Upper lobe of left lung (tissue), 4 donors: ENCODE results near the gene LTBP2.

ENCODE experiments used
- EP300 ChIP-seq, 4 donors: sonication (generic); formaldehyde crosslinking; IDR thresholded peaks; one replicate each; pipeline ENCODE4 v1.5.1; 2017; ENCODE audit warnings: antibody characterized with exemption in 4 of 4, control low read depth in 2 of 4
- POLR2A ChIP-seq, 4 donors: fragments of 450-650 bp; IDR thresholded peaks; one replicate each; pipeline ENCODE4 v1.5.1; 2016 to 2017; ENCODE audit warnings: antibody characterized with exemption in 4 of 4, mild to moderate bottlenecking in 2 of 4
- POLR2AphosphoS5 ChIP-seq, 2 donors: sonication (generic); formaldehyde crosslinking; IDR thresholded peaks; one replicate each; pipeline ENCODE4 v1.5.1; 2017; ENCODE audit warnings: antibody characterized with exemption in 2 of 2
- TF ChIP-seq, protein P1 (sequence below), 6 experiments: fragments of 450-650 bp in 4 of 6; fragments of 200-600 bp in 2 of 6; sonication (generic) in 2 of 6; IDR thresholded peaks; one replicate each; pipeline ENCODE4 v1.5.1; 2016 to 2019; ENCODE audit warnings: antibody characterized with exemption in 6 of 6

DNA sequence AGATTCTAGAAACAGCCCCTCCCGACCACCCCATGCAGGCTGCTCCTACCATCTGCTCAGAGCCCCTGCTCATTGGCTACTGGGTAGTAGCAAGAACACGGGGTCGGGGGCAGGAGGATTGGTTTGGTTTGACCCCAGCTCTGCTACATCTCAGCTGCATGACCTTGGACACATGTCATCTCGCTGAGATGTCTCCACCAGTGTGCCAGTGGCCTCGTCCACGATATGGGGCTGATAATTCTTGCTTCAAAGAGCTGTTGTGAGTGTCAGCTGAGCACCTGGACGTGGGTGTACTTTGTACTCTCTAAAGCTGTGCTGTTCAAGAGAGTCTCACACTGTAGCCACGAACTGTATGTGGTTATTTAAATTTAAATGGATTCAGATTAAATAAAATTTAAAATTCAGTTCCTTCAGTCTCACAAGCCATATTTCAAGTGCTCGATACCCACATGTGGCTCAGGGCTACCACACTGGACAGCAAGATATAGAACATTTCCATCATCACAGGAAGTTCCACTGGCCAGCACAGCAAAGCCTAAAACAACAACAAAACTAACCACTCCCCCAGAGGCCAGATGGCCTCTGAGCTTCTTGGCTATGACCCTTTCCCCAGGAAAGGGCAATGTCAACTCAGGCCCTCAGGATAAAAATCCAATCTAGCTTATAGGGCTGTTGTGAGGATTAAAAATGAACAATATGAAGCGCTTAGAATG, 18.6 kb downstream of the LTBP2 start:
- TF ChIP-seq, protein P1, sequence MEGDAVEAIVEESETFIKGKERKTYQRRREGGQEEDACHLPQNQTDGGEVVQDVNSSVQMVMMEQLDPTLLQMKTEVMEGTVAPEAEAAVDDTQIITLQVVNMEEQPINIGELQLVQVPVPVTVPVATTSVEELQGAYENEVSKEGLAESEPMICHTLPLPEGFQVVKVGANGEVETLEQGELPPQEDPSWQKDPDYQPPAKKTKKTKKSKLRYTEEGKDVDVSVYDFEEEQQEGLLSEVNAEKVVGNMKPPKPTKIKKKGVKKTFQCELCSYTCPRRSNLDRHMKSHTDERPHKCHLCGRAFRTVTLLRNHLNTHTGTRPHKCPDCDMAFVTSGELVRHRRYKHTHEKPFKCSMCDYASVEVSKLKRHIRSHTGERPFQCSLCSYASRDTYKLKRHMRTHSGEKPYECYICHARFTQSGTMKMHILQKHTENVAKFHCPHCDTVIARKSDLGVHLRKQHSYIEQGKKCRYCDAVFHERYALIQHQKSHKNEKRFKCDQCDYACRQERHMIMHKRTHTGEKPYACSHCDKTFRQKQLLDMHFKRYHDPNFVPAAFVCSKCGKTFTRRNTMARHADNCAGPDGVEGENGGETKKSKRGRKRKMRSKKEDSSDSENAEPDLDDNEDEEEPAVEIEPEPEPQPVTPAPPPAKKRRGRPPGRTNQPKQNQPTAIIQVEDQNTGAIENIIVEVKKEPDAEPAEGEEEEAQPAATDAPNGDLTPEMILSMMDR (IDR thresholded peaks at IDR 0.05) = no peak
- no peak for TF ChIP-seq POLR2AphosphoS5 (IDR thresholded peaks at IDR 0.05)
- TF ChIP-seq EP300 (IDR thresholded peaks at IDR 0.05) = no peak
- TF ChIP-seq POLR2A (IDR thresholded peaks at IDR 0.05) = no peak
